Hematopoietic multipotent progenitor cell treated with erythropoietin and hydrocortisone succinate and interleukin-3 and kit ligand, for 17 days (in vitro differentiated cells): ENCODE data around the gene TTLL11.
"Not testable (repeated sequence)": the region's sequence is repeated elsewhere in the genome, so short reads cannot be mapped to it uniquely, and the experiment has no call there.

Experiments
- DNase-seq: peaks from one replicate; pipeline ENCODE4 v3.0.0-alpha.2; 2015; ENCODE audit warnings: low spot score

Gene TTLL11

GRCh38 chr9:122125158-122125508 is 32.0 kb upstream of the TTLL11 start:
- DNase-seq, result peak; percentile 87

GRCh38 chr9:122124528-122124927 is 31.4 kb upstream of the TTLL11 start:
- no peak for DNase-seq

GRCh38 chr9:122124048-122124447 is 30.9 kb upstream of the TTLL11 start:
- no peak for DNase-seq

GRCh38 chr9:122122903-122123632 is 30.0 kb upstream of the TTLL11 start:
- DNase-seq, result peak; percentile 84

GRCh38 chr9:122122468-122122867 is 29.4 kb upstream of the TTLL11 start:
- DNase-seq, result no peak

GRCh38 chr9:122121931-122122330 is 28.8 kb upstream of the TTLL11 start:
- no peak for DNase-seq

GRCh38 chr9:122121391-122121790 is 28.3 kb upstream of the TTLL11 start:
- no peak for DNase-seq

- no peak for DNase-seq
Measured at GRCh38 chr9:122120316-122121071, 27.4 kb upstream of the TTLL11 start.

GRCh38 chr9:122119721-122120120 is 26.6 kb upstream of the TTLL11 start:
- no peak for DNase-seq

GRCh38 chr9:122119166-122119521 is 26.0 kb upstream of the TTLL11 start:
- DNase-seq, result no peak

GRCh38 chr9:122118343-122119165 is 25.4 kb upstream of the TTLL11 start:
- no peak for DNase-seq

- DNase-seq, result not testable (repeated sequence)
Measured at GRCh38 chr9:122117241-122117640, 24.1 kb upstream of the TTLL11 start.

GRCh38 chr9:122116448-122117173 is 23.5 kb upstream of the TTLL11 start:
- no peak for DNase-seq

- no peak for DNase-seq
Measured at GRCh38 chr9:122116040-122116439, 22.9 kb upstream of the TTLL11 start.

- no peak for DNase-seq
Measured at GRCh38 chr9:122115176-122116035, 22.3 kb upstream of the TTLL11 start.

GRCh38 chr9:122113574-122113973 is 20.5 kb upstream of the TTLL11 start:
- no peak for DNase-seq

GRCh38 chr9:122112238-122112637 is 19.1 kb upstream of the TTLL11 start:
- DNase-seq, result no peak

GRCh38 chr9:122111413-122112085 is 18.4 kb upstream of the TTLL11 start:
- no peak for DNase-seq

- no peak for DNase-seq
Measured at GRCh38 chr9:122110100-122110833, 17.2 kb upstream of the TTLL11 start.
